HG03342 (cell line): ENCODE results near the gene TUBB4A.

Experiments
- ATAC-seq: cut with Tn5 transposase; IDR thresholded peaks from one replicate; pipeline ENCODE4 v1.9.1; 2021; ENCODE audit warnings: mild to moderate bottlenecking, moderate library complexity; ENCODE audit not compliant: unreplicated experiment

TUBB4A gene

DNA sequence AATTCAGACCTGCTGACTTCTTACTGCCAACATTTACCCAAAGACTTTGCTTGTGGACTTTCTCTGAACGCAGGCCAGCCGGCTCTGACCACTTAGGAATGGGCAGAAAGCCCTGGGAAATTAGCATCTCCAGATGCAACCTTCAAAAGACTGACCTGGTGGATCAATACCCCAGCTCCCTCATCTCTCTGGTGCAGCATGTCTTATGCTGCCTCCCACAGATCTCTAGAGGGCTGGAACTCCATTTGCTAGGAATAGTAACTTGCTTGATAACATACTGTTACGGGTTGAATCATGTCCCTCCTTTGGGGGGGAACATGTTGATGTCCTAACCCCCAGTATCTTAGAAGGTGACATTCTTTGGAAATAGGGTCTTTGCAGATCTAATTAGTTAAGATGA is 55.7 kb downstream of the TUBB4A start:
- ATAC-seq: no peak
